ENCODE data around the gene DMAP1.

DNA sequence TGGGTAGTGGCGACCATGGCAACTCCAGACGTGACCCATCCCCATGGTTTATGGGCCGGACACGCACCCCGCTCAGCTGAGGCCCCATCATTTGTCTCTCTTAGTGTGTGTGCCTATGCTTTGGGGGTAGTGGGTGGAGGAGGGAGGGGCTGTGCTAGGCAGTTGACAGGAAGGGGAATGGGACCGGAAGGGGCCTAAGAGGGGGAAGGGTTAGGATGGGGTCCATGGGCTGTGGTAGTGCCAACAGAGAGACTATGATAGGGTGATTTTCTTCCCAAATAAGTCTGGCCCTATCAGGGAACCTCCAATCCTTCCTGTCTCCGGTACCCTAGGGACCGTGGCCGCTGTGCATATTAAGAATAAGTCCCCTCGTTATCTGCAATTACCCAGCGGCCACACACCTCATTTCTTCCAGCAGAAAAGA, 9.9 kb downstream of the DMAP1 start:
- TF ChIP-seq, protein P1, sequence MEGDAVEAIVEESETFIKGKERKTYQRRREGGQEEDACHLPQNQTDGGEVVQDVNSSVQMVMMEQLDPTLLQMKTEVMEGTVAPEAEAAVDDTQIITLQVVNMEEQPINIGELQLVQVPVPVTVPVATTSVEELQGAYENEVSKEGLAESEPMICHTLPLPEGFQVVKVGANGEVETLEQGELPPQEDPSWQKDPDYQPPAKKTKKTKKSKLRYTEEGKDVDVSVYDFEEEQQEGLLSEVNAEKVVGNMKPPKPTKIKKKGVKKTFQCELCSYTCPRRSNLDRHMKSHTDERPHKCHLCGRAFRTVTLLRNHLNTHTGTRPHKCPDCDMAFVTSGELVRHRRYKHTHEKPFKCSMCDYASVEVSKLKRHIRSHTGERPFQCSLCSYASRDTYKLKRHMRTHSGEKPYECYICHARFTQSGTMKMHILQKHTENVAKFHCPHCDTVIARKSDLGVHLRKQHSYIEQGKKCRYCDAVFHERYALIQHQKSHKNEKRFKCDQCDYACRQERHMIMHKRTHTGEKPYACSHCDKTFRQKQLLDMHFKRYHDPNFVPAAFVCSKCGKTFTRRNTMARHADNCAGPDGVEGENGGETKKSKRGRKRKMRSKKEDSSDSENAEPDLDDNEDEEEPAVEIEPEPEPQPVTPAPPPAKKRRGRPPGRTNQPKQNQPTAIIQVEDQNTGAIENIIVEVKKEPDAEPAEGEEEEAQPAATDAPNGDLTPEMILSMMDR (IDR thresholded peaks at IDR 0.05), result no peak
- TF ChIP-seq POLR2A (IDR thresholded peaks at IDR 0.05), result no peak
- TF ChIP-seq POLR2AphosphoS5 (IDR thresholded peaks at IDR 0.05), result no peak
- TF ChIP-seq EP300 (IDR thresholded peaks at IDR 0.05), result no peak
